Right forelimb (tissue), 1 donor: ENCODE data around the gene ZNF423.

Experiments
- DNase-seq: peaks from one replicate; pipeline ENCODE4 v3.0.0-alpha.2; 2018

Gene ZNF423

DNA sequence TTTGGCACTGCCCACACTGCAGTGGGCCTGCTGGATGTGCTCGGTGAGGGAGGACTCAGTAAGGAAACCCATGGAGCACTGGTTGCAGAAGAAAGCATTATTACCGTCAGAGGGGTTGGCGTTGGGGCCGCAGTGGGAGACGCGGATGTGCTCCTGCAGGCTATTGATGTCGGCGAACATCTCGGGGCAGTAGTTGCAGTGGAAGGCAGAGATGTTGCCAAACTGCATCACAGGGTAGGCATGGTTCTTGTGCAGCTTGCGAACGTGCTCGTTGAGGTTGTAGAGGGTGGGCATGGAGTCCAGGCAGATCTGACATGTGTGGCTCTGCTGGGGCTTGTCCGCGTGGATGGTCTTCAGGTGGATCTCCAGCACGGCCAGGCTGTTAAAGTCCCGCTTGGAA is 218.4 kb downstream of the ZNF423 start:
- no peak for DNase-seq

DNA sequence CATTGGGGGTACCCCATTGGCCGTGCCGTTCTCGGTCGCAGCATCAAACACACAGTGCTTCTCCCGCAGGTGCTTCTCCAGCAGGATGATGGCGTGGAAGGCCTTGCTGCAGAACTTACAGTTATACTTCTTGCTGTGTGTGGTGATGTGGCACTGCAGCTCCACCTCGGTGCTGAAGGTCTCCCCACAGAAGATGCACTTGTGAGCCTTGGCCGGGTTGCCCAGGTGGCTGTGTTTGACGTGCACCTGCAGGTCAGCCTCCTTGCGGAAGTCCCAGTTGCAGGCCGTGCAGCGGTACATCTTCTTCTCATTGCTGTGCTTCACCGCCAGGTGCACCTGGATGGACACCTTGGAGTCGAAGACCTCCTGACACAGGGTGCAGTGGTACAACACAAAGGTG is 219.3 kb downstream of the ZNF423 start:
- DNase-seq: peak; percentile 42

DNA sequence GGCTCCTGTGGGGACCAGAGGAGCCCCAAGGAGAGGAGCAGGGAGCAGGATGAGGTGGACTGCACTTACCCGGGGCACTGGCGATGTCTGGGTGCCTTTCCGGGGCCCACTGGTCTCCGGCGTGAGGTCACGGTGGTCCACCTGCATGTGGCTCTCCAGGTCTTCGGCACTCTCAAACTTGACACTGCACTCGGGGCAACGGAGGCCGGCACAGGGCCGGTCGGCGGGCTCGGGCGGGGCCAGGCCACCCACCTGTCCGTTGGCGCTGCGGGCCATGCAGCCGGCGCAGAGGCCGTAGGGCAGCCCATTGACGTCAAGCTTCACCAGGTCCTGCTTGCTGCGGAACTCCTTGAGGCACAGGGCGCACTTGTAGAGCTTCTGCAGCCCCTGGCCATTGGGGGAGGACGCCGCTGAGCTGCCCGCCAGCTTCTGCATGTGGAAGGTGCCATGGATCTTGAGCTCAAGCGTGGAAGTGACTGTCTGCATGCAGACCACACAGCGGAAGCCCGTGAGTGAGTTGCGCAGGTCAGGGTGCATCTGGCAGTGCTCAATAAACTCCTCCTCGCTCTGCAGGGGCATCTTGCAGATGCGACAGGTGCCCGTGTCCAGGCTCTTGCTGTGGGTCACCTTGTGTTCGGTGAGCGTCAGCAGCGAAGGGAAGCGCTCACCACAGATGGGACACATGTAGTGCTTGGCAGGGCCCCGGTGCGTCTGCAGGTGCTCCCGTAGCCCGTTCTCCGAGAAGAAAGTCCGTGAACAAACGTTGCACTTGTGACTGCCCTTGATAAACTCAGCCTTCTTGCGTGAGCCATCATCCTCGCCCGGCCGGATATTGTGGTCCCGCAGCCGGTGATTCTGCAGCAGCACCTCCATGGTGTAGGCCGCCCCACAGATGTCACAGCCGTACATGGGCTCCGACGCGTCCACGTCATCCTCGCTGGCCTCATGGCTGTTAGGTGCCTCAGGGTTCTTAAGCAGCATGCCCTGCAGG is 220.0 kb downstream of the ZNF423 start:
- DNase-seq: peak; percentile 13

GRCh38 chr16:49635009-49635350 is 220.9 kb downstream of the ZNF423 start:
- no peak for DNase-seq

GRCh38 chr16:49634235-49635008 is 221.5 kb downstream of the ZNF423 start:
- peak; percentile 26 for DNase-seq

- peak; percentile 47 for DNase-seq
These were observed 223.1 kb downstream of the ZNF423 start for GRCh38 chr16:49632795-49633184.

DNA sequence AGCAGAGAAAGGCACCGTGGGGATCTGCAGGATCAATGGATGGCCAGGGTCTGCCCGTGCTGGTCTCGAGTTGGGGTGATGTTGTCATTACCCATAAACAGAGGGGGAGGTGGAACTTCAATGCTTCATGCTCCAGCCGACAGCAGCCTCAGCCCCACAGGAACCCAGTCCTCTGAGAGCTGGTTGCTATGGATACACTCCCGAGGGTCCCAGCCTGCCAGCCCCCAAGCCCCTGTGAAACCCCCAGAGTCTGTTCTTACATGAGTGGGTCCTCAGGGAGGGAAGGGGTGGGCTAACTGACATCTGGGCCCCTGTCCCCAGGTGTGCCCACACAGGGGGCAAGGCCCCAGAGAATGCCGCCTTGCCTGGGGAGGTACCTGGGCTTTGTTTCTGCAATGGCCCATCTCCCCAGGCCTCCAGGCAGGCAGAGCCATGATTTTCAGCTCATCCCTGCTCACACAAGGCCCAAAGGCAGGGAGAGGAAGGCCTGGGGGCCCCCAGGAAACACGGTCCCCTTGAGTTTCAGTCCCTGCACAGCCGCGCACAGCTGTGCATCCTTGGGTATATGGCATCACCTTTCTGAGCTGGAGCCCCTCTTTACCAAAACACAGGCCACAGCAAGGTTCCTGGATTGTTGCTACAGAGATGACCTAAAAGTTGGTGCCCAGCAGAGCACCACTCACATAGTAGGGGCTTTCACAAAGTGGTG is 223.7 kb downstream of the ZNF423 start:
- DNase-seq: peak; percentile 43

DNA sequence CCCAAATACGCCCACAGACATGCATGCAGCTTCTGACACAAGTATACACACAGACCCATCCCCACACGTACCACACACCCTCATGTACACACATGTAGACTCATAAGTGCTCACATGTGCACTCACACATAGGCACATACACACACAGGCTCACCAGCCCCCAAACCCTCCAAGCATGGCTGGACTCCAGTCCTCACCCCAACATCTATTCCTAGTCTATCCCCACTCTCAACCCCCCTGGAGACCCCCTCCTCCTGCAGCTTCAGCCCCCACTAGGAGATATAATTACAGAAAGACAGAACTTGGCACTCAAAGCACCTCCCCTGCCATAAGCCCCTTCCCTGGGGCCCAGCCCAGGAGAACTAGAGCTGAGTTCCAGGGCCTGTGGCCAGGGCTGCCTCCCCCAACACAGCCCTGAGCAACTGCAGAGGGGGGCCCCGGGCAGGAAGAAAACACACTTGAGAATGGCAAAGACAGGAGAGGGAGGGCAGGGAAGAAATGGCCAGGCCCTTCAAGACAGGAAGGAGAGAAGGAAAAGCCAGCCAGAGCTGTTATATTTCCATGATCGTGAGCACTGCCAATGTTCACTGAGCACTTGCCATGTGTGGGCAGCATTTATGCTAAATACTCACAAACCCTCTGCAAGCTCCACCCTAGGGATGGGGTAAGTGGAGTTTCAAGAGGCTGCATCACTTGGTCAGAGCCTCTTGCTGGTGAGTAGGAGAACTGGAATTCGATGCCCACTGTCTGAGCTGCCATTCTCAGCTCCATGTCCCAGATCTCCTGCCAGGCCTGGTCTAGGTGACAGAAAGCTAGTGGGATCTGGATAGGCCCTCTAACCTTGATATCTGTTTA is 224.5 kb downstream of the ZNF423 start:
- DNase-seq: peak; percentile 77

DNA sequence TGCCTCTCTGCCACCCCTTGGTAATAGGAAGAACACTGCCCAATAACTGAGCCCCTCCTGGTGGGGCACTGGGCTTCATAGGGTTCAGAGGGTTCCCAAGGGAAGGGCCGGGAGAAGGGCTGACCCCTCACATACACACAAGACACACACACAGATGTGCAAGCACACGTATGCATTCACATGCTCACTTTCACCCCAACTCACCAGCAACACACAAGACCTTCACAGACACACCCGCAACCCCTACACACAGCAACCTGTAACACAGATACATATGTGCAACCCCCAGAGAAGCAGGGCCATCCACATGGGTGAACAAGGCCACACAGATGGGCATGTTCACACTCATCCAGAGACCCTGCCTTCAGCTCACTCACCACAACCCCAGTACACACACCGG is 225.1 kb downstream of the ZNF423 start:
- DNase-seq: peak; percentile 41

DNA sequence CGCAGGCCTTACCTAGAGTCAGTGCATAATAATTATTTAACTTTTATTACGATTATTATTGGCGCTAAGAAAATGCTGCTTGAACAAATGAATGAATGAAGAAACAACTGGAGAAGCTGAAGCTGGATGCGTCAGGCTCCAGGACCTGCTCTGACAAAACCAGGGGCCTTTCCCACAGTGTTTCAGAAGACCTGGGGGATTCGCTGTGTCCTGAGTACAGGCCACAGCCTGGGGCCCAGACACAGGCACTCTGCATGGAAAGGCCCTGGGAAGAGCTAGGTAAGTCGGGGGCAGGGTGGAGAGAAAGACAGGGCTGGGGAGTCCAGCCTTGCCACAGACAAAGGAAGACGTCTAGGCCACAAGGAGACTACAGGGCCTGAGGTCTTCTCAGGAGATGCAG is 226.1 kb downstream of the ZNF423 start:
- peak; percentile 3 for DNase-seq

- peak; percentile 3 for DNase-seq
These were observed 227.8 kb downstream of the ZNF423 start for GRCh38 chr16:49628148-49628547.

DNA sequence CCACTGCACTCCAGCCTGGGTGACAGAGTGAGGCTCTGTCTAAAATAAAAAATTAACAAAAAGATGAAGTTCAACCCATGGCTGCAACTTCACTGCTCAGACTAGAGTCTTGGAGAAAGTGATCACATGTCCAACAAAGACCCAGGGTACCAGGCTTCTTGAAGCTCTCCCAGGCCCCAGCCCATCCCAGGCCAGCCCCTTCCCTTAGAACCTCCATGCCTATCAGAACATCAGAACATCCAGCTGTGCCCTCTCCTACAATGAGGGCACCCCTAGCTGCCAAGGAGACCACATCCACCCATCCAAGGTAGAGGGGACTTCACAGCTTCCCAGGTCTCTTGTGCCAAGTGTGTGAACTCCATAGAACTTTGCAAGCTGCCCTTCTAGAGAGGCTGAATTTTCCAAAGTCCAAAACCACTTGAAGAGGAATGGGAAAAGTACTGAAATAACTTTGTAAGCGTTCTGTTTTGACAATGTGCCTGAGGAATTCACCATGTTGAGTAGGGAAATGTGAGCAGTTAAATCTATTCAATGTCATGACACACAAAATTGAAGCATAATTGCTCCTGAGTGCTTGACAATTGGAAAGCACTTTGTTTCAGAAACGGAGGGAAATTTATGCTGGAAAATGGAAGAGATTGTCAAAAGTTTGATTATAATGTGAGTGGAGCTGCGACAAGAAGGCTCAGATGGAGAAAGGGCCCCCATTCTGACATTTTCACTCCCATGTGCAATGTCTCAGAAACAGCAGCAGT is 230.4 kb downstream of the ZNF423 start:
- peak; percentile 22 for DNase-seq

GRCh38 chr16:49623501-49624266 is 232.2 kb downstream of the ZNF423 start:
- DNase-seq: peak; percentile 6

DNA sequence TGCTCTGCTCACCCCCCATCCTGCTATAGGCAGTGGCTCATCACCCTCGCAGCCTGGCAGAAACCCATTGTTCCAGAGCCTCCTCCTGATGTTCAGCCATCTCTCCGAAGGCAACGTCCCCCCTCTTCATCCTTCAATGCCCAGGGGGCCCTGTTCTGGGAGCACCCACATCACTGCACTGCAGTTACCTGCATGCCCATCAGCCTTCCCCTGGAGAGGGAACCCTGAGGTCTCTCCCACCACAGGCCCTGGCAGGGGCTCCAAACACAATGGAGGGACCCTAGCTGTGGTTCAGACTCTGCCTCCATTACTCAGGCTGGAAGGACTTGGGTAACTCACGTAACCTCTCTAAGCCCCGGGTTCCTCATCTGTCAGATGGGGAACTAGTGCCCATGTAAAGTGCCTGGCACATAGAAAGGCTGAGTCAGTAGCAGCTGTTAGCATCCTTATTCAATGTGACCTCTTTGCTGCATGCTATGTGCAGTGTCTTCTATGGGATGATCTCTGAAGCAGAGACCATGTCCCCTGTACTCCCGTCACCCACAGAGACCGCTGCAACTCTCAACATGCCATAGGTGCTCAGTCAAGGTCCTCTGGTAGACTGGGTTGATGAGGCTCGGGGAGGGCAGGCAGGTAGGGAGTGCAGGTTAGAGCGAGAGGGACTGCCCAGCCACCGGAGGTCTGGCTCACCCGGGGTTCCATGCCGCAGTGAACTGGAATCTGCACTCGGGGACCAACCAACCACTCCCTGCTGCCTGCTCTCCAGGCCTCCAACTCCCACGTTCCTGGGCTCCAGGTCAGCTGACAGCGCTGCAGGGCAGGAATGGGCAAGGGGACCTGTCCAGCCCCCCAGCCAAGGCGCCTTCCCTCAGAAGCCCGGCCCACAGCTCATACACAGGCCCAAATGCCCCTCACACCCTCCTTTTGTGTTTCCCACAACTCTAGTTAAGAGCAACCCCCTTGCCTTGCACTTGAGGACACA is 233.2 kb downstream of the ZNF423 start:
- peak; percentile 25 for DNase-seq

- DNase-seq: peak; percentile 38
These were observed 233.9 kb downstream of the ZNF423 start for GRCh38 chr16:49622084-49622390.

GRCh38 chr16:49621241-49622083 is 234.4 kb downstream of the ZNF423 start:
- peak; percentile 38 for DNase-seq

DNA sequence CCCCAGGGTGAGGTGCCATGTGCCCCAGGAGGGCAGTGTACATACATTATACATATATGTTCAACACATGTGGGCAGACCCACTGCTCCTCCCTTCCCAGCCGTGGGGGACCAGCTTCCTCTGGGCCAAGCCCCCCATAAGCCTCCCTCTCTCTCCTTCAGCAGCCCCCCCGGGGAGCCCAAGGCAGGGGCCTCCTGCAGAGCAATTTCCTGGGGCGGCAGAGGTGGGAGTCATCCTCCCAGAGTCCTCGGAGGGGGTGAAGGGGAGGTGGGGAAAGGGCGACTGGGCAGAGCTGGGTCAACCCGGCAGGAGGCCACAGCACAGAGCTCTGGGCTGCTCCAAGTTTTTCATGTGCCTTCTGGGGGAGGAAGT is 235.1 kb downstream of the ZNF423 start:
- DNase-seq: peak; percentile 39

GRCh38 chr16:49620158-49620868 is 235.6 kb downstream of the ZNF423 start:
- DNase-seq: peak; percentile 58
